Sigmoid colon (tissue), 4 donors: Measurements from ENCODE around the gene WDFY2.

Experiments used
- POLR2AphosphoS5 ChIP-seq, 4 donors: sonication (generic); formaldehyde crosslinking; IDR thresholded peaks; one replicate each; pipeline ENCODE4 v1.6.1; 2017; ENCODE audit warnings: antibody characterized with exemption in 4 of 4
- TF ChIP-seq, protein P1 (sequence below), 4 experiments: fragments of 450-650 bp in 3 of 4; fragments of 200-600 bp in 1 of 4; IDR thresholded peaks; one replicate each; pipeline ENCODE4 v1.5.1; 2016 to 2019; ENCODE audit warnings: antibody characterized with exemption in 4 of 4, mild to moderate bottlenecking in 3 of 4, moderate library complexity in 2 of 4

DNA sequence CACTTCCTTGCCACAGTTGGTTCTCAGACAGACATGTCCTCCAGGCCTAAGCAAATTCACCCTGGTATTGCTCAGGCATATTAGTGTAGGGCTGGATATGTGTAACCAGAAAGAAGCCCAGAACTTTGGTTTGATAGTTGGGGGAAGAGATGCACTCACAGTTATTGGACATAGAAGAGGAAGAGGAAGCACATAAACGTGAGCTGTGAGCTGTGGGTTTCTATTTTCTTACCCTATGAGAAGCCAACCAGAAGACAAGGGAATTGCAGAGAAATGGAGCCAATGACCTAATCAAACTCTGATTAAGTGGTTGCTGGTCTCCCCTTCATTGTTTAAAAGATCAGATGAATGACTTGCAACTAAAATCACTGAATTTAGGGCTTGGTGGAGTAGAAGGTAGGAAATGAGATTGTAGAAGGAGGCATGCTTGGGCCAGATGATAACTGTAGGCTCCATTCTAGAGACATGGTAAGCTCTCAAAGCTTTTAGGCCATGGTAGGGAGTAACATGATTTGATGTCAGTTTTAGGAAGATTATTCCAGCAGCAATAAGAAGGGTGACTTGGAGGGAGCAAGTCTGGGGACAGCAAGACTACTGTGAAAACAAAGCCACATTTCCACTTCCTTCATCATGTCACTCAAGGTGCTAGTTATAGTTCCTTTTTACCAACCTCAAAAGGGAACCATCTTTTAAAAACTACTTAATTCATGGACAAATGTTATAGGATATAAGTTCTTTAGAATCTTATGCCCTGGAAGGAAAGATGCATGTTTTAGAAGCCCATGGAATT lies 24.1 kb upstream of the WDFY2 start:
- TF ChIP-seq, protein P1, sequence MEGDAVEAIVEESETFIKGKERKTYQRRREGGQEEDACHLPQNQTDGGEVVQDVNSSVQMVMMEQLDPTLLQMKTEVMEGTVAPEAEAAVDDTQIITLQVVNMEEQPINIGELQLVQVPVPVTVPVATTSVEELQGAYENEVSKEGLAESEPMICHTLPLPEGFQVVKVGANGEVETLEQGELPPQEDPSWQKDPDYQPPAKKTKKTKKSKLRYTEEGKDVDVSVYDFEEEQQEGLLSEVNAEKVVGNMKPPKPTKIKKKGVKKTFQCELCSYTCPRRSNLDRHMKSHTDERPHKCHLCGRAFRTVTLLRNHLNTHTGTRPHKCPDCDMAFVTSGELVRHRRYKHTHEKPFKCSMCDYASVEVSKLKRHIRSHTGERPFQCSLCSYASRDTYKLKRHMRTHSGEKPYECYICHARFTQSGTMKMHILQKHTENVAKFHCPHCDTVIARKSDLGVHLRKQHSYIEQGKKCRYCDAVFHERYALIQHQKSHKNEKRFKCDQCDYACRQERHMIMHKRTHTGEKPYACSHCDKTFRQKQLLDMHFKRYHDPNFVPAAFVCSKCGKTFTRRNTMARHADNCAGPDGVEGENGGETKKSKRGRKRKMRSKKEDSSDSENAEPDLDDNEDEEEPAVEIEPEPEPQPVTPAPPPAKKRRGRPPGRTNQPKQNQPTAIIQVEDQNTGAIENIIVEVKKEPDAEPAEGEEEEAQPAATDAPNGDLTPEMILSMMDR (IDR thresholded peaks at IDR 0.05): no peak
- no peak for TF ChIP-seq POLR2AphosphoS5 (IDR thresholded peaks at IDR 0.05)
